Panc1 (cell line): ENCODE data around the gene GGT5. TPM values are rescaled to one million over a fixed set of nuclear protein-coding genes. Genes with fewer than 3 reads are reported as not detected.
"Not testable (repeated sequence)": the region's sequence is repeated elsewhere in the genome, so short reads cannot be mapped to it uniquely, and the experiment has no call there.

Source experiments
- ATAC-seq: fragments of 200-7000 bp; cut with Tn5 transposase; 2 replicates; pipeline ENCODE4 v1.9.1; 2020; ENCODE audit warnings: mild to moderate bottlenecking, moderate library complexity
- BruUV-seq: library from RNA; stranded (reverse); fragments of 400-500 nt; replicated peaks from 2 replicates; lab custom pipeline; 2021; lab: Mats Ljungman, UMichigan
- CTCF ChIA-PET: fragments of 300-600 bp; sonication (Branson Sonifier 250); formaldehyde crosslinking; loops from one replicate; lab custom pipeline; 2022; ENCODE audit warnings: antibody characterized with exemption; lab: Charles Lee
- POLR2A ChIA-PET: fragments of 300-600 bp; sonication (Branson Sonifier 250); formaldehyde crosslinking; loops from one replicate; lab custom pipeline; 2022; ENCODE audit warnings: antibody characterized with exemption; lab: Charles Lee
- DNase-seq: peaks from one replicate; pipeline ENCODE4 v3.0.0-alpha.2; 2010; ENCODE audit warnings: low read depth, low spot score
- H3K27ac ChIP-seq: 2 replicates; pipeline ENCODE4 v1.5.1; 2011; ENCODE audit warnings: mild to moderate bottlenecking, low read length, inconsistent platforms
- H3K27me3 ChIP-seq: fragments of 200-500 bp; sonication (Bioruptor generic); 2 replicates; pipeline ENCODE4 v1.6.0; 2014; ENCODE audit warnings: low read length, inconsistent platforms; ENCODE audit not compliant: control insufficient read depth, insufficient read depth
- H3K36me3 ChIP-seq: fragments of 200-500 bp; sonication (Bioruptor generic); 2 replicates; pipeline ENCODE4 v1.5.1; 2014; ENCODE audit warnings: inconsistent platforms, mild to moderate bottlenecking, low read length, moderate library complexity; ENCODE audit not compliant: control insufficient read depth, insufficient read depth
- H3K4me1 ChIP-seq: 2 replicates; pipeline ENCODE4 v1.5.1; 2011; ENCODE audit warnings: inconsistent platforms, mild to moderate bottlenecking, low read length, moderate library complexity; ENCODE audit not compliant: control insufficient read depth, insufficient read depth
- H3K4me3 ChIP-seq, 2 experiments: 2 replicates each; pipeline ENCODE4 v1.5.1; 2011 to 2012; ENCODE audit warnings: low read depth in 2 of 2, low read length in 2 of 2, mild to moderate bottlenecking in 2 of 2, inconsistent platforms in 1 of 2, moderate library complexity in 1 of 2
- H3K9me3 ChIP-seq: fragments of 200-500 bp; sonication (Bioruptor generic); 2 replicates; pipeline ENCODE4 v1.5.1; 2014; ENCODE audit warnings: low read depth, mild to moderate bottlenecking, inconsistent platforms, low read length, moderate library complexity; ENCODE audit not compliant: control insufficient read depth, insufficient read depth
- CTCF ChIP-seq: fragments of 450-650 bp; IDR thresholded peaks from 2 replicates; pipeline ENCODE4 v1.5.1; 2017; ENCODE audit warnings: mild to moderate bottlenecking
- POLR2AphosphoS5 ChIP-seq: IDR thresholded peaks from 2 replicates; pipeline ENCODE4 v1.6.1; 2012; ENCODE audit warnings: mild to moderate bottlenecking, low read depth, low read length, moderate library complexity
- REST ChIP-seq, 2 experiments: IDR thresholded peaks; 2 replicates each; pipeline ENCODE4 v1.6.1; 2011 to 2012; ENCODE audit warnings: low read depth in 2 of 2, control low read depth in 1 of 2, low read length in 1 of 2, mild to moderate bottlenecking in 1 of 2, moderate library complexity in 1 of 2; ENCODE audit not compliant: insufficient read depth in 1 of 2
- SIN3A ChIP-seq: IDR thresholded peaks from 2 replicates; pipeline ENCODE4 v1.6.1; 2012; ENCODE audit warnings: low read depth, mild to moderate bottlenecking, low read length, moderate library complexity, borderline replicate concordance; ENCODE audit not compliant: insufficient read depth
- TCF7L2 ChIP-seq: IDR thresholded peaks from 2 replicates; pipeline ENCODE4 v1.6.1; 2011; ENCODE audit warnings: mild to moderate bottlenecking, low read depth, low read length, inconsistent platforms
- in situ Hi-C: cut with HindIII; loops from 2 replicates; pipeline ENCODE4 v1.10.0; 2016; ENCODE audit warnings: low sequenced_read_pairs, low pct_unique_long_range_greater_than_20kb
- intact Hi-C: fragments of 100-400 bp; cut with micrococcal nuclease; formaldehyde crosslinking; loops from one replicate; pipeline ENCODE4 v1.10.0; 2022; ENCODE audit not compliant: unreplicated experiment
- total RNA-seq: library from RNA; stranded (reverse); gene quantifications from one replicate; pipeline ENCODE4 v1.2.1, GENCODE V29; 2021; ENCODE audit not compliant: unreplicated experiment

GGT5 gene
- total RNA-seq, 1 experiment from 2014 or later = 3.6 TPM

GRCh38 chr22:24184057-24184798 lies 60.7 kb downstream of the GGT5 start:
- H3K4me3 ChIP-seq = no peak overlapping the region
- BruUV-seq = no TSS peak
- ChIA-PET CTCF (no interaction called here), POLR2A (no interaction called here)
- in situ Hi-C loops (no loop called here), intact Hi-C loops (no loop called here)
- ATAC-seq = no peak
- peaks cover 6% of the 10 kb centered on the region for H3K4me1 ChIP-seq
- no peaks in the 10 kb centered on the region for H3K27me3 ChIP-seq
- no peak for TF ChIP-seq POLR2AphosphoS5
- TF ChIP-seq CTCF = no peak
- no peak for TF ChIP-seq TCF7L2
- no peak for TF ChIP-seq SIN3A
- TF ChIP-seq REST (IDR thresholded peaks at IDR 0.05; ENCODE audit: insufficient read depth in 1 of 2, low read depth in 2 of 2, low read length in 1 of 2) = no peak
- H3K27ac ChIP-seq = no peak overlapping the region
- DNase-seq = no peak
- no peaks in the 10 kb centered on the region for H3K9me3 ChIP-seq
- H3K36me3 ChIP-seq = no peaks in the 10 kb centered on the region

GRCh38 chr22:24183321-24184031 lies 61.4 kb downstream of the GGT5 start:
- ChIA-PET CTCF (no interaction called here), POLR2A (no interaction called here)
- no peaks in the 10 kb centered on the region for H3K9me3 ChIP-seq
- TF ChIP-seq REST (IDR thresholded peaks at IDR 0.05; ENCODE audit: insufficient read depth in 1 of 2, low read depth in 2 of 2, low read length in 1 of 2) (no peak), POLR2AphosphoS5 (no peak), SIN3A (no peak), CTCF (no peak), TCF7L2 (no peak)
- ATAC-seq (no peak), DNase-seq (no peak)
- H3K27me3 ChIP-seq = no peaks in the 10 kb centered on the region
- no peak overlapping the region for H3K4me3 ChIP-seq
- no TSS peak for BruUV-seq
- H3K4me1 ChIP-seq = peaks cover 3% of the 10 kb centered on the region; the same call in 1 of the 2 replicates
- H3K27ac ChIP-seq = no peak overlapping the region
- in situ Hi-C loops = no loop called here
- intact Hi-C loops = no loop called here
- no peaks in the 10 kb centered on the region for H3K36me3 ChIP-seq

- H3K4me1 ChIP-seq, intact Hi-C loops, H3K4me3 ChIP-seq, DNase-seq, in situ Hi-C loops, BruUV-seq, H3K9me3 ChIP-seq, CTCF ChIA-PET, H3K27ac ChIP-seq, H3K27me3 ChIP-seq, POLR2A ChIA-PET, H3K36me3 ChIP-seq: not testable (repeated sequence)
- peak; percentile 34; the same call in 1 of the 2 replicates for ATAC-seq
Measured at GRCh38 chr22:24182900-24183246, 62.0 kb downstream of the GGT5 start.
